Stimulated activated CD8-positive, alpha-beta memory T cell treated with anti-CD3 and anti-CD28 coated beads, Interleukin-4, amount 100 ng/mL, for 1 hour (primary cell): Measurements from ENCODE around the gene MROH7.
"Not testable (repeated sequence)": the region's sequence is repeated elsewhere in the genome, so short reads cannot be mapped to it uniquely, and the experiment has no call there.

ENCODE experiments used
- DNase-seq, 2 donors: peaks; one replicate each; pipeline ENCODE4 v3.0.0-alpha.2; 2020; ENCODE audit warnings: low read depth in 2 of 2, low spot score in 1 of 2

Gene MROH7

GRCh38 chr1:54609301-54609921 lies 32.2 kb upstream of the MROH7 start:
- DNase-seq, result no peak

- DNase-seq, result no peak
Observed at GRCh38 chr1:54610048-54610447, 31.5 kb upstream of the MROH7 start.

GRCh38 chr1:54610601-54611580 lies 30.7 kb upstream of the MROH7 start:
- DNase-seq, result no peak

GRCh38 chr1:54611621-54612020 lies 30.0 kb upstream of the MROH7 start:
- no peak for DNase-seq

GRCh38 chr1:54614024-54614423 lies 27.6 kb upstream of the MROH7 start:
- DNase-seq, result no peak

GRCh38 chr1:54614563-54614962 lies 27.0 kb upstream of the MROH7 start:
- no peak for DNase-seq

- no peak for DNase-seq
Observed at GRCh38 chr1:54615531-54616279, 25.9 kb upstream of the MROH7 start.

GRCh38 chr1:54619749-54620148 lies 21.8 kb upstream of the MROH7 start:
- no peak for DNase-seq

GRCh38 chr1:54623216-54624007 lies 18.2 kb upstream of the MROH7 start, which contains the start of gene FAM151A:
Gene FAM151A, minus strand, starts transcription at chr1:54623525. Its CDS starts 130 bp downstream, at chr1:54623395.
- no peak for DNase-seq

- DNase-seq, result no peak
Observed at GRCh38 chr1:54624466-54625464, 16.8 kb upstream of the MROH7 start.

GRCh38 chr1:54627196-54627595 lies 14.4 kb upstream of the MROH7 start:
- no peak for DNase-seq

- not testable (repeated sequence) for DNase-seq
Observed at GRCh38 chr1:54635804-54636203, 5.8 kb upstream of the MROH7 start.

GRCh38 chr1:54636461-54637446 lies 4.8 kb upstream of the MROH7 start:
- not testable (repeated sequence) for DNase-seq

GRCh38 chr1:54640361-54640760 lies 1.2 kb upstream of the MROH7 start:
- DNase-seq, result no peak

- no peak for DNase-seq
Observed at GRCh38 chr1:54643736-54644135, 2.1 kb downstream of the MROH7 start.

GRCh38 chr1:54645806-54646676 lies 4.5 kb downstream of the MROH7 start:
- DNase-seq, result no peak

- DNase-seq, result no peak
Observed at GRCh38 chr1:54649130-54649898, 7.7 kb downstream of the MROH7 start.
